Panc1 (cell line): ENCODE measurements around the gene SERINC3.

Experiments
- CTCF ChIP-seq: fragments of 450-650 bp; IDR thresholded peaks from 2 replicates; pipeline ENCODE4 v1.5.1; 2017; ENCODE audit warnings: mild to moderate bottlenecking
- REST ChIP-seq, 2 experiments: IDR thresholded peaks; 2 replicates each; pipeline ENCODE4 v1.6.1; 2011 to 2012; ENCODE audit warnings: low read depth in 2 of 2, control low read depth in 1 of 2, low read length in 1 of 2, mild to moderate bottlenecking in 1 of 2, moderate library complexity in 1 of 2; ENCODE audit not compliant: insufficient read depth in 1 of 2

GRCh38 chr20:44547419-44547818 lies 25.5 kb upstream of the SERINC3 start:
- TF ChIP-seq CTCF (no peak), REST (IDR thresholded peaks at IDR 0.05; ENCODE audit: insufficient read depth in 1 of 2, low read depth in 2 of 2, low read length in 1 of 2) (no peak)
